ENCODE measurements around the gene TBX15. TPM values are rescaled to one million over a fixed set of nuclear protein-coding genes. Genes with fewer than 3 reads are reported as not detected.

Gene TBX15
- under 1 TPM in 4 of 7 donors, not detected in 3; 0.10 to 0.32 (median 0.15) TPM for total RNA-seq
- polyA plus RNA-seq = under 1 TPM in 2 of 3 donors, not detected in 1; 0.06 TPM
- long read RNA-seq, donor 1 = 0 reads
- long read RNA-seq, donor 2 = 0 reads

GRCh38 chr1:118988186-118989005 is at the start of gene TBX15:
Gene TBX15, minus strand, starts transcription at chr1:118988343. Its CDS starts 548 bp downstream, at chr1:118987795.
- peaks cover 0 to 30% (median 0%) of the 10 kb centered on the region in 8 donors for H3K9me3 ChIP-seq
- H3K4me1 ChIP-seq = peaks cover 8 to 72% (median 38%) of the 10 kb centered on the region in 6 donors
- H3K36me3 ChIP-seq = no peaks in the 10 kb centered on the region
- intact Hi-C loops (cut with DNase I; ENCODE audit: low total_unique reads) = no loop called here
- DNase-seq = no peak
- H3K27me3 ChIP-seq (replicated peaks in 1 of 7) = peaks cover 10 to 100% (median 100%) of the 10 kb centered on the region in 7 donors
- no peak within 1 kb of the TSS for H3K27ac ChIP-seq
- TF ChIP-seq POLR2A (IDR thresholded peaks at IDR 0.05) (no peak), POLR2AphosphoS5 (IDR thresholded peaks at IDR 0.05) (no peak), CTCF (IDR thresholded peaks at IDR 0.05 in 8 of 11, conservative IDR thresholded peaks at IDR 0.05 in 3 of 11) (no peak)
- H3K4me3 ChIP-seq = peak within 1 kb of the TSS; percentile 16 to 59 (median 32)
- WGBS, 5 donors = 11 to 18% (median 12%) methylated on average over 31 of the region's 31 CpGs

- no peak overlapping the region for H3K27ac ChIP-seq
- peaks cover 0 to 66% (median 16%) of the 10 kb centered on the region in 6 donors for H3K36me3 ChIP-seq
- intact Hi-C loops (cut with DNase I; ENCODE audit: low total_unique reads) = no loop called here
- no peaks in the 10 kb centered on the region for H3K9me3 ChIP-seq
- H3K4me1 ChIP-seq = no peaks in the 10 kb centered on the region
- no peak overlapping the region for H3K4me3 ChIP-seq
- no peak for DNase-seq
- no peaks in the 10 kb centered on the region for H3K27me3 ChIP-seq (replicated peaks in 1 of 7)
- TF ChIP-seq POLR2A (IDR thresholded peaks at IDR 0.05) (no peak), POLR2AphosphoS5 (IDR thresholded peaks at IDR 0.05) (no peak)
These were observed 46.2 kb upstream of the TBX15 start for GRCh38 chr1:119034359-119034758.

GRCh38 chr1:119032986-119033385 is 44.8 kb upstream of the TBX15 start:
- intact Hi-C loops (cut with DNase I; ENCODE audit: low total_unique reads) = no loop called here
- 97 to 99% (median 98%) methylated on average over 22 of the region's 22 CpGs for WGBS, 5 donors
- Histone ChIP-seq H3K9me3 (no peaks in the 10 kb centered on the region), H3K4me1 (no peaks in the 10 kb centered on the region), H3K4me3 (no peak overlapping the region), H3K27me3 (replicated peaks in 1 of 7) (no peaks in the 10 kb centered on the region), H3K27ac (no peak overlapping the region), H3K36me3 (peaks cover 0 to 60% (median 16%) of the 10 kb centered on the region in 6 donors)
- no peak for TF ChIP-seq POLR2AphosphoS5 (IDR thresholded peaks at IDR 0.05)
- TF ChIP-seq CTCF (IDR thresholded peaks at IDR 0.05 in 8 of 11, conservative IDR thresholded peaks at IDR 0.05 in 3 of 11) = no peak
- DNase-seq = no peak

DNA sequence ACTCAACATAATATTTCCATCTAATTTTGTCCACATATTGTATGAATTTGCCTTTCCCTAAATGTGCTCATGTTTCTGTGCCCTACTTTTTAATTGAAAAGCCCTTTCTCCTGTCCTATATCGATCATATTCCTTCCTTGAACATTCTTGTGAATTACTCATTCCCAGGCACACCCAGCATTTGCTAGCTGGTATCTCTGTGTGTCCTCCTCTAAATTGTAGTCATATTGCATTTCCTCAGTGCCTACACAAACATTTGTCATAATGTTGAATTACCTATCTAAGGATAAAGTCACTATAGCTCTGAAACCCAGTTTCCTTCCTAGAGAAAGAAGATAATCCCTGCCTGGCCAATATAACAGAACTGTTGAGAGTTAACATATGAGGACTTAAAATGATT is 39.6 kb upstream of the TBX15 start:
- no peak for DNase-seq
- TF ChIP-seq POLR2A (IDR thresholded peaks at IDR 0.05) (no peak), POLR2AphosphoS5 (IDR thresholded peaks at IDR 0.05) (no peak), CTCF (IDR thresholded peaks at IDR 0.05 in 8 of 11, conservative IDR thresholded peaks at IDR 0.05 in 3 of 11) (no peak)
- 90 to 100% (median 93%) methylated on average over 1 of the region's 1 CpG for WGBS, 5 donors

More for the DNA sequence above, 39.6 kb upstream of the TBX15 start:
- Histone ChIP-seq H3K9me3 (peaks cover 0 to 10% (median 2%) of the 10 kb centered on the region in 8 donors), H3K27ac (no peak overlapping the region), H3K4me3 (no peak overlapping the region), H3K4me1 (no peaks in the 10 kb centered on the region), H3K36me3 (peaks cover 0 to 32% (median 7%) of the 10 kb centered on the region in 6 donors), H3K27me3 (replicated peaks in 1 of 7) (no peaks in the 10 kb centered on the region)
- intact Hi-C loops (cut with DNase I; ENCODE audit: low total_unique reads) = no loop called here

Measured in spleen (tissue), 13 donors.